Measurements from ENCODE around the gene MRM2.

MRM2 gene

GRCh38 chr7:2247141-2247995, 5.4 kb upstream of the MRM2 start:
- DNase-seq (ENCODE audit: low spot score), result peak; percentile 61

- DNase-seq (ENCODE audit: low spot score), result no peak
Measured at GRCh38 chr7:2245883-2246675, 4.1 kb upstream of the MRM2 start.

- DNase-seq (ENCODE audit: low spot score), result no peak
Measured at GRCh38 chr7:2244404-2244995, 2.5 kb upstream of the MRM2 start.

GRCh38 chr7:2243458-2243857, 1.5 kb upstream of the MRM2 start:
- DNase-seq (ENCODE audit: low spot score), result no peak

GRCh38 chr7:2242541-2243429, 780 bp upstream of the MRM2 start:
- peak; percentile 52 for DNase-seq (ENCODE audit: low spot score)

- no peak for DNase-seq (ENCODE audit: low spot score)
Measured at GRCh38 chr7:2239242-2239641, 2.8 kb downstream of the MRM2 start.

GRCh38 chr7:2237109-2237602, 4.8 kb downstream of the MRM2 start:
- no peak for DNase-seq (ENCODE audit: low spot score)

- no peak for DNase-seq (ENCODE audit: low spot score)
Measured at GRCh38 chr7:2233926-2234325, 8.1 kb downstream of the MRM2 start.

- DNase-seq (ENCODE audit: low spot score), result peak; percentile 97
Measured at GRCh38 chr7:2232766-2233520, 9.1 kb downstream of the MRM2 start, which contains the start of gene MAD1L1. Gene MAD1L1 (minus strand): TSS chr7:2232945. CDS start chr7:2230133, 2,812 bp downstream.

GRCh38 chr7:2231992-2232765, 9.8 kb downstream of the MRM2 start:
- DNase-seq (ENCODE audit: low spot score), result peak; percentile 49

GRCh38 chr7:2230882-2231281, 11.1 kb downstream of the MRM2 start:
- no peak for DNase-seq (ENCODE audit: low spot score)

- DNase-seq (ENCODE audit: low spot score), result no peak
Measured at GRCh38 chr7:2230226-2230625, 11.8 kb downstream of the MRM2 start.

GRCh38 chr7:2229467-2229866, 12.5 kb downstream of the MRM2 start:
- DNase-seq (ENCODE audit: low spot score), result no peak

- no peak for DNase-seq (ENCODE audit: low spot score)
Measured at GRCh38 chr7:2228921-2229320, 13.1 kb downstream of the MRM2 start.

- no peak for DNase-seq (ENCODE audit: low spot score)
Measured at GRCh38 chr7:2227699-2228098, 14.3 kb downstream of the MRM2 start.

- DNase-seq (ENCODE audit: low spot score), result no peak
Measured at GRCh38 chr7:2225830-2226229, 16.2 kb downstream of the MRM2 start.

GRCh38 chr7:2225336-2225735, 16.7 kb downstream of the MRM2 start:
- no peak for DNase-seq (ENCODE audit: low spot score)

- no peak for DNase-seq (ENCODE audit: low spot score)
Measured at GRCh38 chr7:2224934-2225333, 17.1 kb downstream of the MRM2 start.

- no peak for DNase-seq (ENCODE audit: low spot score)
Measured at GRCh38 chr7:2224491-2224928, 17.5 kb downstream of the MRM2 start.

GRCh38 chr7:2223321-2223720, 18.7 kb downstream of the MRM2 start:
- no peak for DNase-seq (ENCODE audit: low spot score)

Measured in AG08396 (cell line).